Adipose tissue (tissue), 3 donors: ENCODE measurements around the gene SEC61B. TPM values are rescaled to one million over a fixed set of nuclear protein-coding genes. Genes with fewer than 3 reads are reported as not detected.
"Not testable (repeated sequence)": the region's sequence is repeated elsewhere in the genome, so short reads cannot be mapped to it uniquely, and the experiment has no call there.

Experiments used
- H3K27ac ChIP-seq: one replicate; pipeline ENCODE4 v1.5.1; 2013; ENCODE audit warnings: low read depth, low read length
- WGBS, 3 donors: extraction: QIAGEN DNeasy Blood & Tissue Kit; methylation state at CpG; one replicate each; pipeline ENCODE4 v1.1.7; 2013; 5-methylcytosine and 5-hydroxymethylcytosine counted together
- polyA plus RNA-seq, 3 donors: library from polyadenylated mRNA; stranded (reverse); fragments of 200-250 nt; gene quantifications; one replicate each; pipeline ENCODE4 v1.2.3, GENCODE V29; 2013
- donor health status: healthy with polysubstance abuse.
- donor health status: Bipolar disorder and iron deficiency.
- donor health status: healthy.

SEC61B gene
- polyA plus RNA-seq, 3 donors, result 222 to 402 (median 378) TPM

DNA sequence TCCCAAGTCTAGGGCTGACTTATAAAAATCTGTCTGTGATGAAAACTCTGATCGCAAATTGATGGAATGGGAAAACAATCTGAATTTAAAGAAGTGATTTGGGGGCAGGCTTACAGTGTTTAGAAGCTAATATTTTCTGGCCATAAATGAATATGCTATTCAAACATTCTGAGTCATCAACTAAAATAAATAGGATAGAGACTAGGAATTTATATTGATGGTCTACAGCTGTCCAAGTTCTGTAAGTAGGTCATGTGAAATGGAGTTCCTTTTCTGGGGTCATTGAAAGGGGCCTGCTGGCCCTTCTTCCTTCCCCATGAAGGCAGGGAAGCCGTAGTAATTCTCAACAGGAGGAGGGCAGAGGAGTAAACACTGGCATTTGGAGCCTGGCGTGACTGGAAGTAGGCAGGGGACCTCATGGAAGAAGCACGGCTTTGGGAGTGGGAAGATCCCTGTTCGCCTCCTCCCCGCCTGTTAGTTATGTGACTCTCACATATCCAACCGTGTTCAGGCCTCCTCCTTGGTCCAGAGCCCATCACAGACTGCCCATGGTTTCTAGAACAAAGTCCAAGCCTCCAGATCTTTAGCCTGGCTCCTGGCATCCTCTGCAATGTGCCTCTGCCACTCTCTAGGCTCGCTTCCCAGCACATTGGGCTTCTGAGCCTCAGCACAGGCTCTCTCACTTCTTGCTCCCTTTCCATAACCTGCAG is 32.0 kb upstream of the SEC61B start:
- WGBS, 3 donors, result 74 to 80% (median 80%) methylated on average over 7 to 8 of the region's 8 CpGs
- no peak overlapping the region for H3K27ac ChIP-seq

DNA sequence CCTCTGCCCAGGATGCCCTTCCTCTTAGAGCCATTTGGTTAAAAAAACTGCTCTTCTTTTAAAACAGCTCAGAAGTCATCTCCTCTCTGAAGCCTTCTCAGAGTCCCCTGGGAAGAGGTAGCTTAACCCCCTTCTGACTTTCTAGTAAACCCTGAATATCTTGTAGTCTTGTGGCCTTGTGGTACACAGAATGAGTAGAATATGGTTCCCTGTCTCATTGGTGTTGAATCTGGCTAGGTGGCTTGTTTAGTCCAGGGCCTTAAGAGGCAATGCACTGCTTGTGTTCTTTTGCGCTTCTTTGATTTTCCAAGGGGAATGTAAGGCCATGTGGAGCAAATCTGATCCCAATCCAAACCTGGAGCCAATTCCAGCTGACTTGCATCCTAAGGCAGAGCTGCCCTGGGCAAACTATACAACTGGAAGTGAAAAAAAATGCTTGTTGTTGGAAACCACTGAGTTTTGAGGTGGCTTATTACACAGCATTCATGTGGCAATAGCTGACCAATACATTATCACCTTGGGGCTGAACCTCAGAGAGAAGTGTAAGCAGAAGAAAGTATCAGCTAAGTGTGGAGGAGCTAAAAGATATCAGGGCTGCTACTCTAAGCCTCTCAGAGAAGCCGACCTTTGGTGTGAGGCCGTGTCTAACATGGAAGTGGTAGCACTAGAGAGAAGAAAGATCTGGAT is 31.3 kb upstream of the SEC61B start:
- no peak overlapping the region for H3K27ac ChIP-seq
- WGBS, 3 donors, result 94 to 99% (median 95%) methylated on average over 3 of the region's 3 CpGs

DNA sequence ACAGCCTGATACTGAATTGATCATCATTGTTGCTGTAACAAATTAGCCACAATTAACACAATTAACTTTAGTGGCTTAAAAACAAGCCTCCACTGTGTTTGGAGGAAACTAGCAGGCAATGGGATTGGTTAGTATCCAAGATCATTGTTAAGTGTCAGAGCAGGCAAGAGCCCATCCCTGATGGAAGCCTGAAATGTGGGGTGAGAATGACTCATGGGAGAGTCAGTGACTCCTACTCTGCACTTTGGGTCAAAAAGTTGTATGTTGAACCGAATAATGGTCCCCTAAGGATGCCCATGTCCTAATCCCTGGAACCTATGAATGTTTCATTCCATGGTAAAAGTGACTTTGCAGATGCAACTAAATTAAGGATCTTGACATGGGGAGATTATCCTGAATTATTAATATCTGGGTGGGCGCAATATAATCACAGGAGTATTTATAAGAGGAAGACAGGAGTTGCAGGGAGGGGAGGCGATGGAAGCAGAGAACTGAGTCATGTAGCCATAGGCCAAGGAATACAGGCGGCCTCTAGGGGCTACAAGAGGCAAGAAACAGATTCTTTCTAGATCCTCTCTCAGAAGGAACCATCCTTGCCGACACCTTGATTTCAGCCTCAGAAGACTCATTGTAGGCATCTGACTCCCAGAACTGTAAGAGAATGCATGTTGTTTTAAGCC is 29.2 kb upstream of the SEC61B start:
- H3K27ac ChIP-seq, result no peak overlapping the region
- 61 to 89% (median 73%) methylated on average over 5 of the region's 5 CpGs for WGBS, 3 donors

DNA sequence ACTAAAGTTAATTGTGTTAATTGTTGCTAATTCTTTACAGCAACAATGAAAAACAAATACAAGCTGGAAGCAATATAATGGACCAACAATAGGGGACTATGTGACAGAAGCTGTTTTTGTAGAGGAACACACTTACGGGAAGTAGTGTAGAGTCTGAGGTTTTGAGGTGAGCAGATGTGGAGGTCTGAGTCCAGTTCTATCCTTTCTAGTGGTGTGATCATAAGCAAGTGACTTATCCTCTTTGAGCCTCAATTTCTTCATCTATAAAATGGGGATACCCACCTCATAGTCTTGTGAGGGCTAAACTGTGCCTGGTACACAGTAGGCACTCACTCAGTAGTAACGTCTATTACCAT is 28.6 kb upstream of the SEC61B start:
- 65 to 78% (median 65%) methylated on average over 2 of the region's 2 CpGs for WGBS, 3 donors
- no peak overlapping the region for H3K27ac ChIP-seq

DNA sequence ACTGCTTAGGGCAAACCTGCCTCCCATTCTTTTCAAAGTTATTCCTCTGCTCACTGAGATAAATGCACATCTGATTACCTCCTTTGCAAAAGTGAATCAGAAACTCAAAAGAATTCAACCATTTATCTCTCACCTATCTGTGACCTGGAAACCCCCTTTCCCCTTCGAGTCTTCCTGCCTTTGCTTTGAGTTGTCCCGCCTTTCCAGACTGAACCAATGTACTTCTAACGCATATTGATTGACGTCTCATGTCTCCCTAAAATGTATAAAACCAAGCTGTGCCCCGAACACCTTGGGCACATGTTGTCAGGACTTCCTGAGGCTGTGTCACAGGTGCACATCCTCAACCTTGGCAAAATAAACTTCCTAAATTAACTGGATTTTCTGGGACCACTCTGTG is 25.6 kb upstream of the SEC61B start:
- H3K27ac ChIP-seq, result not testable (repeated sequence)
- WGBS, 3 donors, result 84 to 86% (median 84%) methylated on average over 5 of the region's 5 CpGs

DNA sequence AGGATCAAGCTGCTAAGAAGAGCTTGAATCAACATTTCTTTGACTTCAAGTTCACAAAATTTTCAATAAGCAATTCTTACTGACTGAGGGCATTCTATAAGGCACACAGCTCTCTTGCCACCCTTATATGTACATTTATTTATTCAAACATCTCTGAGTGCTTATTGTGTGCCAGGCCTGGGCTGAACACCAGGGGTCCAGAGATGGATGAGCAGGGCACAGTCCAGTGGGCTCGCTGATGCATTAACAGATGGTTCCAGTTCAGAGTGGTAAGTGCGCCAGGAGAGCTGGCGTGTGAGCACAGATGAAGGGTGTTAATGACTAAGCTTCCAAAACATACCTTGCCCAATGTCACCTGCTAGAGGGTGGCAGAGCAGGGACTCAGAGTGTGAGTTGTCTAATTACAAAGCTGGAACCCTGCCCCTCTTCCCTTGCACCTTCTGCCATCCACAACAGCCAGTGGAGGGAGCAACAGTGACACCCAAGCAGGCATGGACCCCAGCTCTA is 24.9 kb upstream of the SEC61B start:
- WGBS, 3 donors, result 95 to 96% (median 95%) methylated on average over 3 of the region's 3 CpGs
- no peak overlapping the region for H3K27ac ChIP-seq

DNA sequence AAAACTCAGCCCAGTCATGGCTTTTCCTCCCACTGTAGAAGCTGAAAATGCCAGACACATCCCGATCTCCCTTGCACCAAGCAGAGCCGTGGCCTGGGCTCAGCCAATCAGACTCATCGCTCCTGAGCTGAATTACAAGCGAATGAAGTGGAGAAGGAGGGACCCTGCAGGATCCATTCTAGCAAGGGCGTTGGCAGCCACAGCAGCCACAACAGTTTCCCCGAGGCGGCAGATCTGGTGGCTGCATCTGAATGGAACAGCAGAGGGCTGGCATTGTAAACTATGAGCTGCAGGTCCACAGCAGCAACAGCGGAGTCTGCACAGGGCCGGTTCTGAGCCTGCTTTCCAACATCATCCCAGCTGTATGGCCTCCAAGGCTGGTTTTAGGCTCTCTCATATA is 24.1 kb upstream of the SEC61B start:
- H3K27ac ChIP-seq, result no peak overlapping the region
- 74 to 82% (median 78%) methylated on average over 9 of the region's 9 CpGs for WGBS, 3 donors

DNA sequence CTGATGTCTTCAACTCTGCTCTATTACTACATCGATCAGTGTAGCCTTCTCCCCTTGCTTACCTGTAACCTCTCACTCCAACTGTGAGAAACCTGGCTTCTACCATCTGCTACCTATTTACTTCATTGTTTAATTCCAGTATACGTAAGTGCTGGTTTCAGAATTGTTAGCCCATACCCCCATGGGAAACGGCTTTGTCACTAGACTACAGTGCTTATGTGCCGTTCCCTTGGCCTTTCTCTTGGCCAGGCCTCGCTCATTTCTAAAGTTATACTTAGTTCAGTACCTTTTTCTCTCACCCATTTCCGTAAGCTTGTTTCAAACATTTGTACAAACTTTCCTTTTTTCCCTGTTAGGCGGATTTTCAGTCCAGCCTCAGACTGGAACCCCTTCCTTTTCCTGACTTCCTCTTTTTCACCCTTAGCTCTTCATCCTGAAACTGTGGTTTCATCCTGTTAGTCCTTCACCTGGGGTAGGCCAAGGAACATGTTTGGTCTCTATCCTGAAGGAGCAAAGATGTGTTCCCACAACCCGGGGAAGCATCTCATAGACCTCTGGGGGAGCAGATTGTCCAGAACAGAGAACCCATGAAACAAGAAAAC is 22.0 kb upstream of the SEC61B start:
- WGBS, 3 donors, result 86 to 89% (median 87%) methylated on average over 8 of the region's 8 CpGs
- no peak overlapping the region for H3K27ac ChIP-seq

DNA sequence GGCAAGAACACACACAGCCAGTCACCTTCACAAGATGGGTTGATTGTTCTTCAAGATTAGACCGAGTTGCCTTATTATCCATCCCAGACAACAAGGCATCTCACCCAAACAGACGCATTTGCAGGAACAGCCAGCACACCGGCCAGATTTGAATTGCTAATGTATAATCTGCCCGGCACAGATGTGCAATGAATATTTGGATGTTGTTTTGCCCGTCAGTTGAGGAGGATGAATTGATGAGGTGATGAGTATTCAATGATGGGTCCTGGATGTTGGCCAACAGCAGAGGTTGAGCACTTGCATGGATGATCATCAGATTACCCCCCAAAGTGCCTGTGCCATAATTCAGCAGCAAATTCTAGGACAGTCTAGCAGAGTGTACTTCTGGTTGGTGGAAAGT is 20.5 kb upstream of the SEC61B start:
- WGBS, 3 donors, result 83 to 84% (median 83%) methylated on average over 5 of the region's 5 CpGs
- no peak overlapping the region for H3K27ac ChIP-seq

DNA sequence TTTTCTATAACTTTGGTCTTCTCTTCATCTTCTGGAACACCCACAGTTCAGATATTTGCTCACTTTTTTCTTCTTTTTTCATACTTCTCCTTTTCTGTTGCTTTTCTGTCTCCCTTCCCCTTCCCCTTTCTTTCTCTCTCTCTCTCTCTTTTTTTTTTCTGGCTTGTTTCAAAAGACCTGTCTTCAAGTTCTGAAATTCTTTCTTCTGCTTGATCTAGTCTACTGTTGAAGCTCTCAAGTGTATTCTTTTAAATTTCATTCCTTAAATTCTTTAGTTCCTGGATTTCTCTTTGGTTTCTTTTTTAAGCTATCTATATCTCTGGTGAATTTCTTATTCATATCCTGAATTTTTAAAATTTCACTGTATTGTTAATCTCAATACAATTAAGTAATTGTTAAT is 11.5 kb upstream of the SEC61B start:
- no peak overlapping the region for H3K27ac ChIP-seq

DNA sequence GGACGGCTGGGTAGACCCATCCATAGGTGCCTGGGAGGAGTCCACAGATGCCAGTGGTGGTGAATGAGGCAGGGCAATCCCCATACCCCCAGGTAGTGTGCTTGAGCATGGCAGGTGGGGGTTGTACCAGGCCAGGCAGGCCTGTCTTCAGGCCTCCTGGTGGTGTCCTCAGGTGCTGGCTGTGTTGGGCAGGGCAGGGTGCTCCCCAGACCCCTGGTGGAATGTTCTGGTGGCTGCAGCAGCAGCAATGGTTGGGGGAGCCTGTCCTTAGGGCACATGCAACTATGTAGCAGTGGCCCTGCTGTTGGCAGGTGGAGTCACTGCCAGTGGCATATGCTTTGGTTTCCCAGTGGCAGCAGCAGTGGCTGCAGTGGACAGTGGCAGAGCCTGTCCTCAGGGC is 10.3 kb upstream of the SEC61B start:
- H3K27ac ChIP-seq, result no peak overlapping the region
- 90 to 100% (median 92%) methylated on average over 1 of the region's 1 CpG for WGBS, 3 donors

DNA sequence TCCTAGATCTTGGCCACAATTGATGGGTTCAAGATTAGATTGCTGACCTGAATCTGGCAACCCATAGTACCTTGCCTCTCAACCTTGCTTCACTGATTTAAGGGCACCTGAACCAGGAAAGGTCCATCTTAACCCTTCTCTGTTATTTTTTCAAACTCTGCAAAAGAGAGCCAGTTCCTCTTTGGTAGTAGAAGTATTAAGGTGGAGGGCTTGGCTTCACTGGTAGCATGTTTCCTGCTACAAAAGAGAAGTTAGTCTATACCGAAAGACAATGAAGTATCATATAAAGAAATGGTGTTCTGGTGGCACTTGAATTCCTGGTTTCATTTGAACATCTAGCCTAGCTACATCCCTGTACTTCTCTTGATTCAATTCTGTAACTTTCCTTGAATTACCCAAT is 8.9 kb upstream of the SEC61B start:
- WGBS, 3 donors, result 56 to 97% (median 82%) methylated on average over 1 of the region's 1 CpG
- no peak overlapping the region for H3K27ac ChIP-seq

DNA sequence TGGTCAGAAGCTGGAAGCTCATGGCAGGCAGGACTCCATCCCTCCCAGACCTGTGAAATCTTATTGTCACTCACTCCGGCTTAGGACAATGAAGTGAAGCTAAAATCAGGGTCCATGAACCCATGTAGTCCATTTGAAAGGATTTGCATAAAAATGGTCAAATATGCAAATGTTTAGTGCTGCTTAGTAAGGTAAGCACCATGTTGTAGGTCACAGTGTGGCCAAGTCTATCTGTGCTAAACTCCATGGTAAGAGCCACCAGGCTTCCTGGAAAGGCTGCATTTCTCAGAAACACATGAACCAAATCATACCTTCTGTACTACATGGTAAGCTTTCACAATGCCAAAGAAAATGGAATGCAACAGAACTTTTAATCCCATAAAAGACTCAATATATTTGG is 6.0 kb upstream of the SEC61B start:
- H3K27ac ChIP-seq, result no peak overlapping the region
- 91 to 100% (median 92%) methylated on average over 1 of the region's 1 CpG for WGBS, 3 donors

DNA sequence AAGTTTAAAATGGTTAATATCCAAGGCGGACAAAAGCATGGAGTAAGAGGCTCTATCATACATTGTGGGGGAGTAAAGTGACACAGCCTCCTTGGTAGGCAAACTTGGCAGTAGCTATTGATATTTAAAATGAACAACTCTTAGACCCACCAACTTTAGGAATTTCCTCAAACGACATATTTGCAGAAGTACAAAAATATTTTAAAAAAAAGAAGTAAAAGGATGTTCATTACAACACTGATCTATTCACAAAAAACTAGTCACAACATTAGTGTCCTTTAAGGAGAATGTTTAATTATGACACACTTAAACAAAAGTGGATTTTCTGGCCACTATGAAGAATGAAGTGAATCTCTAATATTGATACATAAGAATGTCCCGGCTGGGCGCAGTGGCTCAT is 2.1 kb upstream of the SEC61B start:
- no peak overlapping the region for H3K27ac ChIP-seq
- WGBS, 3 donors, result 54 to 79% (median 78%) methylated on average over 4 of the region's 4 CpGs

DNA sequence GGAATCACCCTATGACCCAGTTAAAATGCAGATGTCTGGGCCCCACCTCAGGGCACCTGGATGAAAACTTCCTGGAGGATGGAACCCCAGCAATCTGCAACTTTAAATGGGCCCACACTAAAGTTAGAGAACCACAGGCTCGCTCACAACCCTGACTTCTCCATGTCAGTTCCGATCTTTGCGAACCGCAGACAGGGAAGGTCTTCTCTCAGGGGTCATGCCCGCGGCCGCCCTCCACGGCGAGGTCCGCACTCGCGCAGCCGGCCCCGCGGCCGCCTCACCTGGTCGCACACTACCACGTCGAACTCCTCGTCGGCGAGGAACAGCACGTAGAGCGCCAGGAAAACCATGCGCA is 839 bp upstream of the SEC61B start:
- H3K27ac ChIP-seq, result no peak overlapping the region
- 1% methylated on average over 25 of the region's 25 CpGs for WGBS, 3 donors

DNA sequence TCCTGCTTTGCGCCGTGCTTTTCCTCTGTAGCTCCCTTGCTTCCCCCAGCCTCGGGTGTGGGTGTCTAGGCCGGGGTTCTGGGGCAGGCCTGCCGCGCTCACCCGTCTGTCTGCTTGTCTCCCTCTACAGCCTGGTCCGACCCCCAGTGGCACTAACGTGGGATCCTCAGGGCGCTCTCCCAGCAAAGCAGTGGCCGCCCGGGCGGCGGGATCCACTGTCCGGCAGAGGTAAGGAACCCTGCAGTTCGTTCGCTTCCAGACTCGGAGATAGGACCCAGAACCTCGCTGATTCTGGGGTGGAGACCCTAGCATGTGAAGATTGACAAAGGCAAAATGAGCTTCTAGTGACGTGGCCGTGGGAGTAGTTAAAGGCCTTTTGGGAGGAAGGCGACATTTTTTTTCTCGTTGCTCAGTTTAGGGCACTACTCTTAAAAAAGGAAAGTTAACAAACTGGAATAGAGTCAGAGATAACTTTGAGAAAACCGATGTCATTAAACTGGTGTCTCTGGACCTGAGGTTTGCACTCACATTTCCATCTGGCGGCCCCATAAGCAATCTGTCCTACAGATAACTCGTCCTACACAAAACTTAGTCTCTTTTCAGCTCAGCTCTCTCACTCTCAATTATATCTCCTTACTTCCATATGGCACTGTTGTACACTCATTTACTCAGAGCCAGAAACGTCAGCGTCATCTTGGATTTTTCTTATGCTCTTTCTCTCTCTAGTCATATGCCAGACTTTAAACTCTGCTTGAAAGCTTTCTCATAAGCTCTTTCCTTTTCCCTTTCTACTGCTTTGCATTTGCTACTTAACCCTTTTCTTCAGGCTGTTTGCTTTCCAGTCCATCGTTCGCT is 561 bp downstream of the SEC61B start:
- 4 to 9% (median 8%) methylated on average over 30 of the region's 30 CpGs for WGBS, 3 donors
- peak overlapping the region; percentile 14 for H3K27ac ChIP-seq

DNA sequence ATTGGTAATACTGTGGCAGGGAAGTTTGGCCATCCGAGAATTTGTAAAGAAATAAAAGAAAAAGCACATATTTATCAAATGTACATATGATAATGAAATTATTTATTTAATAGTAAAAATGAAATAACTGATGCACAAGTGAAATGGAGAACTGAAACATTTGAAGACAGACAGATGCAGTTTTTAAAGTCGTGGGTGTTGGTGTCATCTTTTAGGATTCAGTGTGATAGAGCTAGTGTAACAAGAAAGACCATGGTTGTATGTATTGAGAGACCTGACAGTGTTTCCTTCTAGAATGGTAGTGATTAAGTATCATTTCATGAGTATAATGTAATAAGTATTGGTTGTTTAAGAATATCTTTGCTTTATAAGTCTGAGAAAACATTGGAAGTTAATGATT is 2.4 kb downstream of the SEC61B start:
- WGBS, 3 donors, result 52 to 88% (median 85%) methylated on average over 2 of the region's 2 CpGs
- no peak overlapping the region for H3K27ac ChIP-seq

DNA sequence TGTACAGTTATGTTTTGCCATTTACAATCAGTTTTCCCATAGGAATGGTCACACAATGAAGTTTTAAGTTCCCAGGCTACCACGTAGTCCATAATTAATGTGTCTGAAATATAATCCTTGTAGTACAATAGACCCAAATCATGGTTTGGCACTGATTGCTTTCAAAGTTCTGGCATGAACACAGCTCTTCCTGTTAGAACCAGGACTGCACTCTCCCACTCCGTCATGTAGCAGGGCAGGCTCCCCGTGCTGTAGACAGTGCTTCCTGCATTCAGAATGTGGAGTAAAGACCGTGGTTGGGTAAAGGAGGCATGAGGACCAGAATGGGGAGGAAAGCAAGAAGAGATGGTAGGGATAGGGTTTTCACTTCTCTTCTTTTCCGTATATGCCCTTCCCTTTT is 4.0 kb downstream of the SEC61B start:
- no peak overlapping the region for H3K27ac ChIP-seq
- 48 to 74% (median 74%) methylated on average over 5 of the region's 5 CpGs for WGBS, 3 donors
